Large intestine (tissue), 3 donors: ENCODE data around the gene GGA1. TPM values are rescaled to one million over a fixed set of nuclear protein-coding genes. Genes with fewer than 3 reads are reported as not detected.

Experiments
- DNase-seq, 2 donors: peaks; one replicate each; pipeline versions ENCODE4 v3.0.0 to v3.0.0-alpha.2; 2013
- H3K27ac ChIP-seq: one replicate; pipeline ENCODE4 v1.5.1; 2013; ENCODE audit warnings: low read length
- H3K27me3 ChIP-seq: 2 replicates; pipeline ENCODE4 v1.6.1; 2013; ENCODE audit warnings: low read length; ENCODE audit not compliant: control insufficient read depth, insufficient read depth
- H3K36me3 ChIP-seq: 2 replicates; pipeline ENCODE4 v1.6.1; 2013; ENCODE audit warnings: low read length; ENCODE audit not compliant: control insufficient read depth, insufficient read depth
- H3K4me1 ChIP-seq: one replicate; pipeline ENCODE4 v1.6.1; 2013; ENCODE audit warnings: low read length; ENCODE audit not compliant: control insufficient read depth, insufficient read depth
- H3K4me3 ChIP-seq: one replicate; pipeline ENCODE4 v1.5.1; 2013; ENCODE audit warnings: low read length
- H3K9me3 ChIP-seq: one replicate; pipeline ENCODE4 v1.6.1; 2013; ENCODE audit warnings: mild to moderate bottlenecking, low read depth, low read length, moderate library complexity; ENCODE audit not compliant: control insufficient read depth
- WGBS: methylation state at CpG from one replicate; pipeline ENCODE4 v1.1.5; 2013; ENCODE audit warnings: low lambda C conversion rate; ENCODE audit not compliant: insufficient coverage; 5-methylcytosine and 5-hydroxymethylcytosine counted together
- polyA plus RNA-seq: library from polyadenylated mRNA; unstranded; fragments of 120-200 nt; gene quantifications from one replicate; pipeline ENCODE4 v1.2.1, GENCODE V29; 2013

The GGA1 gene
- polyA plus RNA-seq, 1 donor: 49.7 TPM

GRCh38 chr22:37660709-37661045 lies 52.0 kb downstream of the GGA1 start:
- H3K4me1 ChIP-seq: peaks cover 33% of the 10 kb centered on the region
- H3K9me3 ChIP-seq: no peaks in the 10 kb centered on the region
- no peak for DNase-seq
- H3K4me3 ChIP-seq: no peak overlapping the region
- peak overlapping the region; percentile 82 for H3K27ac ChIP-seq
- H3K36me3 ChIP-seq: peaks cover 18% of the 10 kb centered on the region
- WGBS: no CpG with 5 or more reads among the region's 2 CpGs
- no peaks in the 10 kb centered on the region for H3K27me3 ChIP-seq

- H3K4me3 ChIP-seq: no peak overlapping the region
- peak overlapping the region; percentile 82 for H3K27ac ChIP-seq
- H3K4me1 ChIP-seq: peaks cover 33% of the 10 kb centered on the region
- H3K27me3 ChIP-seq: no peaks in the 10 kb centered on the region
- DNase-seq: peak; percentile 53 to 73
- no peaks in the 10 kb centered on the region for H3K9me3 ChIP-seq
- WGBS: no CpG with 5 or more reads among the region's 12 CpGs
- H3K36me3 ChIP-seq: peaks cover 25% of the 10 kb centered on the region
Measured at GRCh38 chr22:37661160-37661924, 52.7 kb downstream of the GGA1 start.

GRCh38 chr22:37662039-37662438 lies 53.4 kb downstream of the GGA1 start:
- no peak for DNase-seq
- H3K4me1 ChIP-seq: peaks cover 33% of the 10 kb centered on the region
- H3K27ac ChIP-seq: peak overlapping the region; percentile 82
- H3K27me3 ChIP-seq: no peaks in the 10 kb centered on the region
- peaks cover 30% of the 10 kb centered on the region for H3K36me3 ChIP-seq
- H3K4me3 ChIP-seq: no peak overlapping the region
- no CpG with 5 or more reads among the region's 5 CpGs for WGBS
- no peaks in the 10 kb centered on the region for H3K9me3 ChIP-seq

GRCh38 chr22:37663521-37664140 lies 55.0 kb downstream of the GGA1 start:
- no peak overlapping the region for H3K4me3 ChIP-seq
- peaks cover 34% of the 10 kb centered on the region for H3K36me3 ChIP-seq
- peaks cover 26% of the 10 kb centered on the region for H3K4me1 ChIP-seq
- peak overlapping the region; percentile 19 for H3K27ac ChIP-seq
- H3K27me3 ChIP-seq: no peaks in the 10 kb centered on the region
- H3K9me3 ChIP-seq: no peaks in the 10 kb centered on the region
- 60% methylated on average over 1 of the region's 16 CpGs for WGBS
- DNase-seq: no peak

GRCh38 chr22:37664249-37665101 lies 55.8 kb downstream of the GGA1 start:
- Histone ChIP-seq H3K4me3 (no peak overlapping the region), H3K4me1 (peaks cover 26% of the 10 kb centered on the region), H3K36me3 (peaks cover 34% of the 10 kb centered on the region), H3K9me3 (no peaks in the 10 kb centered on the region), H3K27ac (no peak overlapping the region), H3K27me3 (no peaks in the 10 kb centered on the region)
- DNase-seq: no peak
- WGBS: no CpG with 5 or more reads among the region's 16 CpGs

GRCh38 chr22:37665487-37665886 lies 56.9 kb downstream of the GGA1 start:
- H3K9me3 ChIP-seq: no peaks in the 10 kb centered on the region
- no peak overlapping the region for H3K4me3 ChIP-seq
- H3K36me3 ChIP-seq: peaks cover 32% of the 10 kb centered on the region
- no CpG with 5 or more reads among the region's 24 CpGs for WGBS
- no peak for DNase-seq
- peaks cover 17% of the 10 kb centered on the region for H3K4me1 ChIP-seq
- H3K27ac ChIP-seq: no peak overlapping the region
- no peaks in the 10 kb centered on the region for H3K27me3 ChIP-seq

- Histone ChIP-seq H3K4me3 (no peak overlapping the region), H3K27me3 (no peaks in the 10 kb centered on the region), H3K9me3 (no peaks in the 10 kb centered on the region), H3K36me3 (peaks cover 22% of the 10 kb centered on the region), H3K4me1 (peaks cover 4% of the 10 kb centered on the region), H3K27ac (no peak overlapping the region)
- no peak for DNase-seq
- no CpG with 5 or more reads among the region's 6 CpGs for WGBS
Measured at GRCh38 chr22:37669586-37669985, 61.0 kb downstream of the GGA1 start.

- Histone ChIP-seq H3K27me3 (no peaks in the 10 kb centered on the region), H3K36me3 (peaks cover 2% of the 10 kb centered on the region), H3K4me1 (peaks cover 18% of the 10 kb centered on the region), H3K27ac (no peak overlapping the region), H3K4me3 (no peak overlapping the region), H3K9me3 (no peaks in the 10 kb centered on the region)
- no CpG with 5 or more reads among the region's 15 CpGs for WGBS
- DNase-seq: no peak
Measured at GRCh38 chr22:37672206-37672919, 63.7 kb downstream of the GGA1 start.

GRCh38 chr22:37672920-37673455 lies 64.4 kb downstream of the GGA1 start:
- no peaks in the 10 kb centered on the region for H3K9me3 ChIP-seq
- H3K36me3 ChIP-seq: peaks cover 2% of the 10 kb centered on the region
- no peaks in the 10 kb centered on the region for H3K27me3 ChIP-seq
- H3K4me3 ChIP-seq: no peak overlapping the region
- H3K27ac ChIP-seq: no peak overlapping the region
- no CpG with 5 or more reads among the region's 11 CpGs for WGBS
- no peak for DNase-seq
- peaks cover 19% of the 10 kb centered on the region for H3K4me1 ChIP-seq

GRCh38 chr22:37674248-37674647 lies 65.6 kb downstream of the GGA1 start:
- no peak overlapping the region for H3K4me3 ChIP-seq

More at GRCh38 chr22:37674248-37674647, 65.6 kb downstream of the GGA1 start:
- Histone ChIP-seq H3K9me3 (no peaks in the 10 kb centered on the region), H3K27ac (peak overlapping the region; percentile 89), H3K36me3 (peaks cover 5% of the 10 kb centered on the region), H3K27me3 (no peaks in the 10 kb centered on the region), H3K4me1 (peaks cover 19% of the 10 kb centered on the region)
- no peak for DNase-seq
- no CpG with 5 or more reads among the region's 12 CpGs for WGBS
